Body of pancreas (tissue), 4 donors: ENCODE data around the gene LCMT1. TPM values are rescaled to one million over a fixed set of nuclear protein-coding genes. Genes with fewer than 3 reads are reported as not detected.
"Not testable (repeated sequence)": the region's sequence is repeated elsewhere in the genome, so short reads cannot be mapped to it uniquely, and the experiment has no call there.

ENCODE experiments used
- ATAC-seq: fragments of 150-250 bp; one replicate; pipeline ENCODE4 v1.9.1; 2016
- DNase-seq, 4 donors: peaks; one replicate each; pipeline ENCODE4 v3.0.0-alpha.2; 2019
- H3K27ac ChIP-seq, 4 donors: fragments of 200-600 bp; sonication (generic); 1 replicate in 3 of 4; 2 replicates in 1 of 4; pipeline versions ENCODE4 v1.5.1 to v1.6.1; 2016 to 2019; ENCODE audit warnings: mild to moderate bottlenecking in 1 of 4, mixed read lengths in 1 of 4, moderate library complexity in 1 of 4
- H3K27me3 ChIP-seq, 2 donors: fragments of 200-600 bp; sonication (generic); one replicate each; pipeline ENCODE4 v1.6.0; 2016; ENCODE audit warnings: mild to moderate bottlenecking in 1 of 2
- H3K36me3 ChIP-seq, 2 donors: fragments of 200-600 bp; sonication (generic); replicated peaks in 1 of 2; 2 replicates each; pipeline ENCODE4 v1.5.1; 2016; ENCODE audit warnings: low read depth in 2 of 2; ENCODE audit not compliant: insufficient read depth in 1 of 2
- H3K4me1 ChIP-seq: fragments of 200-600 bp; sonication (generic); one replicate; pipeline ENCODE4 v1.6.0; 2016
- H3K4me3 ChIP-seq, 2 donors: fragments of 200-600 bp; sonication (generic); 1 replicate in 1 of 2; 2 replicates in 1 of 2; pipeline ENCODE4 v1.5.1; 2016 to 2019
- H3K9me3 ChIP-seq, 3 donors: fragments of 200-600 bp; sonication (generic); 1 replicate in 2 of 3; 2 replicates in 1 of 3; pipeline ENCODE4 v1.5.1; 2016
- CTCF ChIP-seq, 7 experiments: fragments of 450-650 bp in 4 of 7; fragments of 200-600 bp in 3 of 7; sonication (generic) in 3 of 7; IDR thresholded peaks; one replicate each; pipeline ENCODE4 v1.5.1; 2016 to 2019; ENCODE audit warnings: antibody characterized with exemption in 7 of 7
- POLR2A ChIP-seq, 3 donors: fragments of 450-650 bp; IDR thresholded peaks; one replicate each; pipeline ENCODE4 v1.6.1; 2016; ENCODE audit warnings: antibody characterized with exemption in 3 of 3, mild to moderate bottlenecking in 2 of 3
- WGBS, 2 donors: methylation state at CpG; one replicate each; pipeline ENCODE4 v1.1.5; 2017; 5-methylcytosine and 5-hydroxymethylcytosine counted together
- intact Hi-C: fragments of 100-400 bp; cut with DNase I; formaldehyde crosslinking; loops from one replicate; pipeline ENCODE4 v1.15.1; 2023
- total RNA-seq, 2 donors: library from RNA; depleted of rRNA; stranded (reverse); fragments of >200 nt; gene quantifications; one replicate each; pipeline ENCODE4 v1.1.0, GENCODE V29; 2016

LCMT1 gene
- total RNA-seq, 2 donors from 2014 or later: 23.4 to 30.6 TPM

- Histone ChIP-seq H3K27me3 (no peaks in the 10 kb centered on the region), H3K27ac (peak overlapping the region; percentile 5 to 71 (median 62)), H3K9me3 (no peaks in the 10 kb centered on the region), H3K4me3 (no peak overlapping the region), H3K4me1 (peaks cover 39% of the 10 kb centered on the region), H3K36me3 (no peaks in the 10 kb centered on the region)
- intact Hi-C loops: no loop called here
- TF ChIP-seq CTCF (IDR thresholded peaks at IDR 0.05): no peak
- no peak for TF ChIP-seq POLR2A (IDR thresholded peaks at IDR 0.05)
- DNase-seq: peak; percentile 42 to 60 (median 54)
- WGBS, 2 donors: 42 to 49% methylated on average over 17 to 20 of the region's 20 CpGs
- peak; percentile 72 for ATAC-seq
These were observed 66.5 kb downstream of the LCMT1 start for GRCh38 chr16:25177831-25178688.

DNA sequence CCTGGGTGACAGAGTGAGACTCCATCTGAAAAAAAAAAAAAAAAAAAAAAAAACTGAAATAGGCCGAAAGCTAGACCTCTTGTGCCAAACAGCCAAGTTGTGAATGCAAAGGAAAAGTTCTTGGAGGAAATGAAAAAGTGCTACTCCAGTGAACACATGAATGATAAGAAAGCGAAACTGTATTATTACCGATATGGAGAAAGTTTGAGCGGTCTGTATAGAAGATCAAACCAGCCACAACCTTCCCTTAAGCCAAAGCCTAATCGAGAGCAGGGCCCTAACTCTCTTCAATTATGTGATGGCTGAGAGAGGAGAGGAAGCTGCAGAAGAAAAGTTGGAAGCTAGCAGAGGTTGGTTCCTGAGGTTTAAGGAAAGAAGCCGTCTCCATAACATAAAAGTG is 69.7 kb downstream of the LCMT1 start:
- ATAC-seq, H3K27ac ChIP-seq, DNase-seq, H3K36me3 ChIP-seq, H3K9me3 ChIP-seq, H3K4me3 ChIP-seq, intact Hi-C loops, H3K27me3 ChIP-seq: not testable (repeated sequence)
- WGBS, 2 donors: 76 to 91% methylated on average over 6 of the region's 6 CpGs
- peaks cover 29% of the 10 kb centered on the region for H3K4me1 ChIP-seq

- no peak for TF ChIP-seq CTCF (IDR thresholded peaks at IDR 0.05)
- no peak for TF ChIP-seq POLR2A (IDR thresholded peaks at IDR 0.05)
- H3K4me1 ChIP-seq: no peaks in the 10 kb centered on the region
- intact Hi-C loops: no loop called here
- H3K4me3 ChIP-seq: no peak overlapping the region
- H3K9me3 ChIP-seq: no peaks in the 10 kb centered on the region
- H3K27ac ChIP-seq: no peak overlapping the region
- H3K27me3 ChIP-seq: no peaks in the 10 kb centered on the region
- no peaks in the 10 kb centered on the region for H3K36me3 ChIP-seq
- no peak for DNase-seq
- no peak for ATAC-seq
- WGBS, 2 donors: 61 to 83% methylated on average over 3 of the region's 3 CpGs
These were observed 73.2 kb downstream of the LCMT1 start for GRCh38 chr16:25184771-25185170.

GRCh38 chr16:25187491-25187795 is 75.9 kb downstream of the LCMT1 start:
- Histone ChIP-seq H3K9me3 (no peaks in the 10 kb centered on the region), H3K4me1 (no peaks in the 10 kb centered on the region), H3K27me3 (no peaks in the 10 kb centered on the region), H3K4me3 (no peak overlapping the region), H3K36me3 (no peaks in the 10 kb centered on the region), H3K27ac (no peak overlapping the region)
- TF ChIP-seq POLR2A (IDR thresholded peaks at IDR 0.05) (no peak), CTCF (IDR thresholded peaks at IDR 0.05) (no peak)
- WGBS, 2 donors: 97 to 100% methylated on average over 3 of the region's 3 CpGs
- DNase-seq: no peak
- intact Hi-C loops: no loop called here
- ATAC-seq: no peak

GRCh38 chr16:25189305-25189704 is 77.8 kb downstream of the LCMT1 start:
- no peak overlapping the region for H3K27ac ChIP-seq
- intact Hi-C loops: no loop called here
- no peak for DNase-seq
- no peaks in the 10 kb centered on the region for H3K4me1 ChIP-seq
- 84 to 94% methylated on average over 6 of the region's 6 CpGs for WGBS, 2 donors
- H3K9me3 ChIP-seq: no peaks in the 10 kb centered on the region
- no peak for TF ChIP-seq POLR2A (IDR thresholded peaks at IDR 0.05)
- no peak for TF ChIP-seq CTCF (IDR thresholded peaks at IDR 0.05)
- ATAC-seq: no peak
- H3K27me3 ChIP-seq: no peaks in the 10 kb centered on the region
- H3K4me3 ChIP-seq: no peak overlapping the region
- H3K36me3 ChIP-seq: no peaks in the 10 kb centered on the region
